LNCaP clone FGC (cell line): ENCODE measurements around the gene ARMC9.

Experiments used
- DNase-seq: peaks from one replicate; pipeline ENCODE4 v3.0.0-alpha.2; 2011; ENCODE audit warnings: low read depth
- H3K4me3 ChIP-seq: 2 replicates; pipeline ENCODE4 v1.5.1; 2011; ENCODE audit warnings: mild to moderate bottlenecking, low read depth, low read length, control low read depth
- TF ChIP-seq, protein P1 (sequence below): IDR thresholded peaks from 2 replicates; pipeline ENCODE4 v1.5.1; 2012; ENCODE audit warnings: mild to moderate bottlenecking; ENCODE audit not compliant: control insufficient read depth, insufficient read depth; ENCODE audit errors: extremely low read depth

The ARMC9 gene

DNA sequence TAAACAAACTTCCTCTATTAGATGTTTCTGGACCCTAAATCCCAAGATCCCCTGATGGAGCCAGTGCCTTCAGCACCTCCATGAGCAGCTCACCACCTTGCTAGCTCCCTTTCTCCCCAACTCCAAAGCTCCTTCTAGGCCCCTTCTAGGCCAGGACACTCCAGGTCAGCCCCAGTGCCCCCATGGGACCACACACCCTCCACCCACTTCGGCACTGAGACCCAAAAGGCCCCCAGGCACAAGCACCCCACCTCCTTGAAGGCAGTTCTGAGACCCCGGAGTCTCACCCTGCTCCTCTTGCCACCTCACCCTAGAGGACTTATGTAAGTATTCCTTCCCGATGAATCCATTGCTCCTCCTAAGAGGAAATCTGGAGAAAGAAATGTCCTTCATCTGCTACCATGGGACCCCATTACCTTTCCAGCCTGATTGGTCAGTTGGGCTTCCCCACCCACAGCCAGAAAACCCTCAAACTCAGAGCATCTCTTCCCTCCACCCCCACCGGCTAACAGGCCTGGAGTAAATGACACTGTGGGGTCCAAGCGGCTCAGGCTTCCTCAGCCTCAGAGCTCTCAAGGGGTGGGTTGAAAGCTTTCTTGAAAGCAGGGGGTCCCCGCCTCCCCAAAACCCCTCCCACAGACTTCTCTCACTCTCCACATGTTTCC is 9.8 kb upstream of the ARMC9 start:
- TF ChIP-seq, protein P1, sequence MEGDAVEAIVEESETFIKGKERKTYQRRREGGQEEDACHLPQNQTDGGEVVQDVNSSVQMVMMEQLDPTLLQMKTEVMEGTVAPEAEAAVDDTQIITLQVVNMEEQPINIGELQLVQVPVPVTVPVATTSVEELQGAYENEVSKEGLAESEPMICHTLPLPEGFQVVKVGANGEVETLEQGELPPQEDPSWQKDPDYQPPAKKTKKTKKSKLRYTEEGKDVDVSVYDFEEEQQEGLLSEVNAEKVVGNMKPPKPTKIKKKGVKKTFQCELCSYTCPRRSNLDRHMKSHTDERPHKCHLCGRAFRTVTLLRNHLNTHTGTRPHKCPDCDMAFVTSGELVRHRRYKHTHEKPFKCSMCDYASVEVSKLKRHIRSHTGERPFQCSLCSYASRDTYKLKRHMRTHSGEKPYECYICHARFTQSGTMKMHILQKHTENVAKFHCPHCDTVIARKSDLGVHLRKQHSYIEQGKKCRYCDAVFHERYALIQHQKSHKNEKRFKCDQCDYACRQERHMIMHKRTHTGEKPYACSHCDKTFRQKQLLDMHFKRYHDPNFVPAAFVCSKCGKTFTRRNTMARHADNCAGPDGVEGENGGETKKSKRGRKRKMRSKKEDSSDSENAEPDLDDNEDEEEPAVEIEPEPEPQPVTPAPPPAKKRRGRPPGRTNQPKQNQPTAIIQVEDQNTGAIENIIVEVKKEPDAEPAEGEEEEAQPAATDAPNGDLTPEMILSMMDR, result no peak
- no peak for DNase-seq
- H3K4me3 ChIP-seq, result no peak overlapping the region

DNA sequence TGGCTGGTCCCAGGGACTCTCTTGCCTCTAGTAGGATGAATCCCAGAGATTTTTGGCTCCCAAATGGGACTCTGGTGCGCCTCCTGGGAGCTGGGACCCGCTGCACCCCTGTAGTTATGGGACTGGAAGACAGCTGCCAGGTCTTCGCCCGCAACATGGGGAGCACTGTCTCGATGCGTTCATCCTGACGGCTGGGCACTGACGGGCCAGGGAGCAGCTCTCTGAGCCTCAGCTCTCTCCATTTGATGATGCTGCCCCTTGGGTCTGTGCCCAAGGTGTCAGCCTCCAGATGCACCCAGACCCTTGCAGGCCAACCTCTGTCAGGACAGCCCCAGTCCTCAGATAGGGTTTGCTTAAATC is 9.3 kb upstream of the ARMC9 start:
- no peak overlapping the region for H3K4me3 ChIP-seq
- DNase-seq, result no peak
- TF ChIP-seq, protein P1, result no peak

DNA sequence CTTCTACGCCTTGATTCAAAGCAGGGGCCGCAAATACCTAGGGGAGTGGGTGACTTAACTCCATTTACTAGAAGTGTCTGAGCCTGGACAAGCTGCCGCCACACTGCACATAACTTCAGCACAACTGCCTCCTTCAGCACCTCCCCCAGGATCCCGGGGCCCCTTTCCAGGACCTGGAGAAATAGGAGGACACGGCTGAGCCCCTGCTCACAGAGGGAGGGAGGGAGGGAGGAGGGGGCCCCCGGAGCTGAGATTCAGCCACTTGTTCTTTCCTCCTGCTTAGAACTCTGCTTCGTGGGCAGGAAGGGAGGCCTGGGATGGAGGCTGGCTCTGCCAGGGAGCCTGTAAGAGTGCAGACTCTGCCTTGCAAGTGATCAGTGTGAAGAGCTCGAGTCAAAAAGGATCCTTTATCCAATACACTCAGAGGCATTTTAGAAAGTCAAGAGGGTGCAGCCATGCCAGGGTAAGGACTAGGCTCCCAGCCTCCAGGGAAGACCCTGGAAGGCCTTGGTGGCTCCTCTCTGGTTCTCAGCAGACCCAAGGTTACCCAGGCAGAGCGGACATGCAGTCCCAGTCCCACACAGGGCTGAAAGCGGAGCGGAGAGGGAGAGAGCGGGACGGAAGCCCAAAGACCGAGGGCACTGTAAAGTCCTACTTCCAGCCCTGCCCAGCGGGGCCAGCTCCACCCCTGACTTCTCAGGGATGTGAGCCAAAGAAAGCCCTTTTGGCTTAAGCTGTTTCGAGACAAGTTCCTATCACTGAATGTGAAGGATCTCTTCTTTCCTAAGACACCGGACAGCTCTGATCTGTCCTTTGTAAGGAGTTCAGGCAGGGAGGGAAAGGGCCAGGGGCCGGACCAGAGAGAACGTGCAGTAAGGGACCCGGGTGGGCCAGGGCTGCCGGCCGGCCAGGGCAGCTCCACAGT is 8.6 kb upstream of the ARMC9 start:
- no peak for DNase-seq
- TF ChIP-seq, protein P1, result no peak
- no peak overlapping the region for H3K4me3 ChIP-seq

DNA sequence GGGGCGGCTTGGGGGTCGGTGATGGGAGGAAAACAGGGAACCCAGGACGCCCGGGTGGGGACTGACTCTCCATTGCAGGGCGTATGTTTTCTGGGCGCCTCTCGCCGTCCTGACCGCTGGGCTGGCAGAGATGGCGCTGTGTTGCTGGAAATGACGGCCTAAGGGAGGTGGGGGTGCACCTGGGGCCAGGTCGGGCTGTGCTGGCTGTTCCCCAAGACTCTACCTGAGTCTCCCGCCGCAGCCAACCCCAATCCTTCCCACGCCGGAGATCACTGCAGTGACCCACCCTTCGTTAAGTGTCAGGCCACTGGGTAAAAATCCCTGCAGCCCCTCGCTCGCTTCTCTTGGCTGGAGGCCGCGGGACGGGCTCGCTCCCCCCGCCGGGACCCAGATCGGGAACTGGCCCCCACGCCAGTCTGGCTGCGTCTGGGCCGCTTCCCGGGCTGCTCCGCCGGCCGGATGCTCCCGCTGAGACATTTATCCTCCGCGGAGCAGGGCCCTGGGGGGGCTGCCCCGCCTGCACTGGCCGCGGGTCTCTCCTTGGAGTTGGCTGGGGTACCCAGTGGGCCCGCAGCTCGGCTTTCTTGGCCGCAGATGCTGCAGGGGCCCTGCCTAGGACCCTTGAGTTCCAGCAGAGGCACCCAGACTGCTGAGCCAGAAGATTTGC is 7.8 kb upstream of the ARMC9 start:
- DNase-seq, result no peak
- no peak overlapping the region for H3K4me3 ChIP-seq
- TF ChIP-seq, protein P1, result no peak

DNA sequence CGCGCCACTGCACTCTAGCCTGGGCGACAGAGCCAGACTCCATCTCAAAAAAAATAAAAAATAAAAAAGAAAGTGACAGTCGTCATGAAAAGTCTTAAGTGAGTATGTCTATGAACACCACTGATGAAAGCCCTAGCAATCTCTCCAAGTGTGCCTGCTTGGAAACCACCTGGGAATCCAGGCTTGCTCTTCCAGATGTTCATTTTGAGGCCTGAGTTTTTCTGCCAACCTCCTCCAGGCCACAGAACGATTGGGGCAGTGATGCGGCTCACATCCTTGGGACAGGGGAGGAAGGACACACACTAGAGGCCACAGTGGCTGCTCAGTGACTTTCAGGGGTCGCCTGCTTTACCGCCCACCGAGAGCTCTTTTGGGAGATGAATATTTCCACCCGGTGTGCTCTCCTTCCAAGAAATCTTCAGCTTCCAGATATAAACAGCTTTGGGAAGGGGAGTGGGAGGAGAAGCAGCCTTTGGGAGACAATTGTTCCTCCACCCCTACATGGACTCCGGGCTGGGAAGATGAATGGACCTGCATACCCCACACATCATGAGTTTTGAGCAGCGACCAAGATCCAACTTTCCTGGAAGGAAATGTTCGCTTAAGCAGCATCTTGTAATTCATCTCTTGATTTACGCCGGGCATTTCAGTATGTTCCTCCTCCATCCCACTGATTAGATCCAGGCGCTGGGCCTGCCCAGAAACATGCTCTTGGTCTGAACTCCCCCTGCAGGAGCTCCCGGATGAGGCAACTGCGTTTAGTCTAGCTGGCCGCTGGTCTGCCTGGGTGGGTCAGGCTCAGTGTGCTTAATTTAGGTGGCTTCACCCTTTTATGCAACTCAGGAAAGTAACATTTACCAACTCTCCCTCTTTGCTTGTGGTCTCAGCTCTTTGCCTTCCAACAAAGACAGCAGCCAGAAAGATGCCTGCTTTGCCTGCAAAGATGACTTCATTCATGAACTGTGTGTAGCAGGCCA is 6.2 kb upstream of the ARMC9 start:
- no peak overlapping the region for H3K4me3 ChIP-seq
- DNase-seq, result no peak

More for the DNA sequence above, 6.2 kb upstream of the ARMC9 start:
- TF ChIP-seq, protein P1, result 0 out of 2 replicates have a peak, but pooled peaks have one; percentile 17
